Measurements from ENCODE around the gene KCNK4. TPM values are rescaled to one million over a fixed set of nuclear protein-coding genes. Genes with fewer than 3 reads are reported as not detected.

The KCNK4 gene
- total and polyA plus RNA-seq, 2 donors (not counting 3 experiments of a cell fraction or from before 2014, with no cell fraction given): 0.06 to 0.44 TPM

DNA sequence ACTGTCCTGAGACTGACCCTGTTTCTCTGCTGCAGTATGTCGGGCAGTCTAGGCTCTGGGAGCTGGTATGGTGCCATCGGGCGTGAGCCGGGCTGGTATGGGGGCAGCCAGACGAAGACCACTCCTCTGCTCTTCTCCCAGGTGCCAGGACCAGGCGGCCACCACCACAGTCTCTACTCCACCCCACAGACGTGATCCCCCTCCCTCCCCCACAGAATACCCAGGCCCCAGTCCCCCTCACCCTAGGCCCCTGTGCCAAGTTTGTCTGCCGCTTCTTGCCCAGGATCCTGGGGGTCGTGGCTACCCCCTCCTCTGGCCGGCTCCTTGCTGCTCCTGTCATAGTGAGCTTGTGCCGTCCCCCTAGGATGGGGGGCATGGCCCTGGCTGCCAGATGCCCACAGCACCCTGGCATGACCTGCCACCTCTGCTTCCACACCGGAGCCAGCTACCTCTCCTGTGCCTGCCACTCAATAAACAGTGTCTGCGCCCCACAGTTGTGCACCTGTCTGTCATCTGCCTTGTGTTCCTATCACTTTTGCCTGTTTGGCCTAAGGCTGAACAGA is 2.0 kb upstream of the KCNK4 start:
- no TSS peak for BruUV-seq (replicated peaks)
- Histone ChIP-seq H3K79me2 (ENCODE audit: control insufficient read depth, insufficient read depth, low read length) (no peaks in the 10 kb centered on the region), H3K9me3 (replicated peaks; ENCODE audit: control insufficient read depth, insufficient read depth, low read length) (no peaks in the 10 kb centered on the region), H3K27ac (ENCODE audit: insufficient read depth, low read depth, low read length) (no peak overlapping the region), H3K4me2 (ENCODE audit: insufficient read depth, low read length) (no peak overlapping the region), H3K9me1 (replicated peaks; ENCODE audit: control insufficient read depth, extremely low read depth, insufficient read depth, low read length) (no peaks in the 10 kb centered on the region), H4K20me1 (replicated peaks; ENCODE audit: control insufficient read depth, extremely low read depth, insufficient read depth, low read length) (no peaks in the 10 kb centered on the region), H3K9ac (replicated peaks; ENCODE audit: extremely low read depth, insufficient read depth, low read length) (no peak overlapping the region), H3K27me3 (ENCODE audit: control insufficient read depth in 2 of 2, insufficient read depth in 2 of 2, low read length in 2 of 2) (peaks cover 27 to 40% of the 10 kb centered on the region in 2 experiments), H3K4me1 (ENCODE audit: control insufficient read depth, extremely low read depth, insufficient read depth, low read length) (peaks cover 6% of the 10 kb centered on the region), H3K36me3 (ENCODE audit: control insufficient read depth in 2 of 2, extremely low read depth in 1 of 2, insufficient read depth in 2 of 2, low read length in 2 of 2) (no peaks in the 10 kb centered on the region), H2AFZ (ENCODE audit: low read depth, low read length) (no peak overlapping the region), H3K4me3 (replicated peaks in 1 of 3; ENCODE audit: insufficient read depth in 1 of 3, low read depth in 1 of 3, low read length in 3 of 3) (no peak overlapping the region)
- intact Hi-C loops (cut with micrococcal nuclease) (loop anchor here (5.0 kb wide), 1 partner anchor 102 kb away; the partner anchor contains the start of gene STIP1), dilution Hi-C loops (cut with MboI; ENCODE audit: extremely low pct_ligation_motif_present, low sequenced_read_pairs) (no loop called here)
- FAIRE-seq (no peak), DNase-seq (ENCODE audit: low read depth, low spot score) (no peak)
- TF ChIP-seq MYC (IDR thresholded peaks at IDR 0.05; ENCODE audit: low read depth, low read length): no peak
- no peak for TF ChIP-seq POLR2AphosphoS5 (IDR thresholded peaks at IDR 0.05; ENCODE audit: insufficient read depth, low read depth, low read length)
- TF ChIP-seq JUN (IDR thresholded peaks at IDR 0.05; ENCODE audit: borderline replicate concordance, insufficient read depth, insufficient read length, low read depth): no peak
- TF ChIP-seq, protein P1, sequence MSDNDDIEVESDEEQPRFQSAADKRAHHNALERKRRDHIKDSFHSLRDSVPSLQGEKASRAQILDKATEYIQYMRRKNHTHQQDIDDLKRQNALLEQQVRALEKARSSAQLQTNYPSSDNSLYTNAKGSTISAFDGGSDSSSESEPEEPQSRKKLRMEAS (IDR thresholded peaks at IDR 0.05; ENCODE audit: insufficient read depth, insufficient read length): no peak
- TF ChIP-seq GATA2 (IDR thresholded peaks at IDR 0.05; ENCODE audit: insufficient read depth, insufficient read length, low read depth, low read length): no peak
- no peak for TF ChIP-seq EZH2 (IDR thresholded peaks at IDR 0.05; ENCODE audit: borderline replicate concordance, low read depth, low read length, severe bottlenecking)
- TF ChIP-seq FOS (IDR thresholded peaks at IDR 0.05; ENCODE audit: borderline replicate concordance, insufficient read depth, low read length): no peak
- no peak for TF ChIP-seq POLR2A (IDR thresholded peaks at IDR 0.05; ENCODE audit: low read depth, low read length)
- TF ChIP-seq, protein P2, sequence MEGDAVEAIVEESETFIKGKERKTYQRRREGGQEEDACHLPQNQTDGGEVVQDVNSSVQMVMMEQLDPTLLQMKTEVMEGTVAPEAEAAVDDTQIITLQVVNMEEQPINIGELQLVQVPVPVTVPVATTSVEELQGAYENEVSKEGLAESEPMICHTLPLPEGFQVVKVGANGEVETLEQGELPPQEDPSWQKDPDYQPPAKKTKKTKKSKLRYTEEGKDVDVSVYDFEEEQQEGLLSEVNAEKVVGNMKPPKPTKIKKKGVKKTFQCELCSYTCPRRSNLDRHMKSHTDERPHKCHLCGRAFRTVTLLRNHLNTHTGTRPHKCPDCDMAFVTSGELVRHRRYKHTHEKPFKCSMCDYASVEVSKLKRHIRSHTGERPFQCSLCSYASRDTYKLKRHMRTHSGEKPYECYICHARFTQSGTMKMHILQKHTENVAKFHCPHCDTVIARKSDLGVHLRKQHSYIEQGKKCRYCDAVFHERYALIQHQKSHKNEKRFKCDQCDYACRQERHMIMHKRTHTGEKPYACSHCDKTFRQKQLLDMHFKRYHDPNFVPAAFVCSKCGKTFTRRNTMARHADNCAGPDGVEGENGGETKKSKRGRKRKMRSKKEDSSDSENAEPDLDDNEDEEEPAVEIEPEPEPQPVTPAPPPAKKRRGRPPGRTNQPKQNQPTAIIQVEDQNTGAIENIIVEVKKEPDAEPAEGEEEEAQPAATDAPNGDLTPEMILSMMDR (IDR thresholded peaks at IDR 0.05; ENCODE audit: extremely low read depth in 1 of 2, insufficient read depth in 1 of 2, low read depth in 1 of 2, low read length in 2 of 2): no peak
- ChIA-PET POLR2A (no interaction called here), CTCF (interaction anchor here (2.9 to 4.5 kb wide), 2 partner anchors 12 to 16 kb away, joined by 17 to 23 read pairs; partner anchors contain the start of gene ESRRA)

All from endothelial cell of umbilical vein (primary cell).